NCI-H774 (cell line): ENCODE results near the gene TSPAN18.
A peak's percentile ranks its signal among the peaks of the same experiment; 100 is the strongest.

Source experiments
- DNase-seq: peaks from one replicate; lab custom pipeline; 2025; lab: John Stamatoyannopoulos, UW

Gene TSPAN18

DNA sequence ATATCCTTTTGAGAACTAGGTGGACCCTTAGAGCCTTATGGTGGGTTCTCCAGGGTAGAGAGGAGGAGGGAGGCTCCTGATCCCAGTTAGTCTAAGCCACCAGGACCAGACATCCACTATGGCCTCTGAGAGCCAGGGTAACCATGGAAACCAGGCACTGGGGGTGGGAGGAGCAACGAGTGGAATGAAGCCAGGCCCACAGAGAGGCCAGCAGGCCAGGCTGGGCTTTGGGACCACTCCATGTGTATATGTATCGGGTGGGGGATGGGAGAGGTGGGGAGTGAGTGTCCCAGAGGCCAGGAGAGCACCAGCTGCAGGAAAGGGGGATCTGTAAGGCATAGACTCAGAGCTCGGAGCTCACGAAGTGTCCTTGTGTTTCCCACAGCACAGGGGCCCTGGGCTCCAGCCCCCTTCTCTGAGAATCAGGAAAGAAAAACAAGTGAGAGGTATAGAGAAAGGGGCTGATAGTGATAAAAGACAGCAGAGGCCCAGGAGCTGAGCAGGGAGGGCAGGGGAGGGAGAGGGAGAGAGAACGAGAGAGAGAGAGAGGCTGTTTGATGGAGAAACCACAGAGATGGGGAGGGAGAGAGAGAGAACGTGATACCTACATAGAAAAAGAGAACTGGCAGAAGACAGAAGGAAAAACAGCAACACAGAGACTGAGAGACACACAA is 15.5 kb upstream of the TSPAN18 start:
- peak; percentile 4 for DNase-seq

DNA sequence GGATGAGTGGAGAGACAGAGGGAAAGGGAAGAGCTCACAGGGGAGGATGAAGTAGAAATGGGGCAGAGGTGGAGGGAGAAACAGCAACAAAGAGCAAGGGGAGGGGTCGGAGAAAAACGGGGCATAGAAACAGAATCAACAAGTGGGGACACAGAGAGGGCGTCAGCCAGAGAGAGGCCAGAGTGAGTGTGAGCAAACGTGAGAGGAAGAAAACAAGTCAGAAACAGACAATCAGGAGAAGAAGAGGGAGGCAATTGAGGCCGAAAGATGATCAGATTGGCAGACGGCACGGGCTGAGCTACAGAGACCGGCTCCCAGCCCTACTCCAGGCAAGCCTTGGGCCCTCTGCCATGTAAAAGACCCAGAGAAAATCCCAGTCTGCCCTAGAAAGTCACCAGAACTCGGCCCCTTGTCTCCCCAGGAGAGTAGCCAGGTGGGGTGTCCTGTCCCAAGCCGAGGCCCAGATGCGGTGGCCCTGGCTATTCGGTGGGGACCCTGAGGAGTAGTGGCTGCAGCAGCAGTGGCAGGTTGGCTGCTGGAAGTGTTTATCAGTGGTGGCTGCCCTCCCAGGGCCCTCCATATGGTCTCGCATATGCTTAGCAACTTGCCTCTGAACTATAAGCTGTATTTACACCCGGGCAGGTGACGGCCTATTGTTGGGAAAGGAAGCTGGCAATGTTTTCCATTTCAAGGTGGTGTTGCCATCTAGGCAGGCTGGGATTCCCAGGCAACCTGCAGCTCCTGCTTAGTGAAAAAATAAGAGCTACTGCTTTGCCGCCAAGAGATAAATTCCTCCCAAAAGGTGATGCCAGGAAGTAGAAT is 14.8 kb upstream of the TSPAN18 start:
- no peak for DNase-seq

- DNase-seq, result no peak
These were observed 13.7 kb upstream of the TSPAN18 start for GRCh38 chr11:44713022-44713421.

DNA sequence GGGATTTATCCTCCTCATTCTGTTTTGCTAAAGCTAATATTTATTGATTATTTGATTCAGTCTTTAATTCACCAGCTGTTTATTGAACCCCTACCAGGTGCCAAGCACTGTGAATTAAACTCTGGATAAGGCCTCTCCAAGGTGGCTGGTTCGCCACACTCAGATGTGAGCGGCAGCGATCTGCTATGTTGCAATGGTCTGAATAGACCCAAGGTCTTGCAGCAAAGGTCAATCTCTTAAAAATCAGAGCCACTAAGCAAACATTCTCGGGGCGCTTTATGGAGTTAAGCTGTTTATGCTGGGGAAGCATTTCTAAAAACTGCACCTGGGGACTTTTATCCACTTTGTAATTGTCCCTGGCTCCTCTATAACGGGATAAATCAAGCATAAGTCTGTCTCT is 10.5 kb upstream of the TSPAN18 start:
- DNase-seq, result no peak

DNA sequence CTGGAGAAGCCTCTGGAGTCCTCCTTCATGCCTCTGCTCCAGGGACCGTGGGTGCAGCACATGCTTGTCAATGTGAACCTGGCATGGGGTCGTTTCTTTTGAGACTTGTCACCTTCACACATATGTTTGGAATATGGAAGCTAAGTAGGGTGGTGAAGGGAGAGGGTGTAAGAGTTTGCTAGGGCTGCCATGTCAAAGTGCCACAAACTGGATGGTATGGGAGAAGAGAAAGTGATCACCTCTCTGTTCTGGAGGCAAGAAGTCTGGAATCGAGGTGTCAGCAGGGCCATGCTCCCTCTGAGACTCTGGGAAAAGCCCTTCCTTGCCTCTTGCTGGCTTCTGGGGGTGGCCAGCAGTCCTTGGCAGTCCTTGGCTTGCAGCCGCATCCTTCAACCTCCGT is 8.7 kb upstream of the TSPAN18 start:
- no peak for DNase-seq

DNA sequence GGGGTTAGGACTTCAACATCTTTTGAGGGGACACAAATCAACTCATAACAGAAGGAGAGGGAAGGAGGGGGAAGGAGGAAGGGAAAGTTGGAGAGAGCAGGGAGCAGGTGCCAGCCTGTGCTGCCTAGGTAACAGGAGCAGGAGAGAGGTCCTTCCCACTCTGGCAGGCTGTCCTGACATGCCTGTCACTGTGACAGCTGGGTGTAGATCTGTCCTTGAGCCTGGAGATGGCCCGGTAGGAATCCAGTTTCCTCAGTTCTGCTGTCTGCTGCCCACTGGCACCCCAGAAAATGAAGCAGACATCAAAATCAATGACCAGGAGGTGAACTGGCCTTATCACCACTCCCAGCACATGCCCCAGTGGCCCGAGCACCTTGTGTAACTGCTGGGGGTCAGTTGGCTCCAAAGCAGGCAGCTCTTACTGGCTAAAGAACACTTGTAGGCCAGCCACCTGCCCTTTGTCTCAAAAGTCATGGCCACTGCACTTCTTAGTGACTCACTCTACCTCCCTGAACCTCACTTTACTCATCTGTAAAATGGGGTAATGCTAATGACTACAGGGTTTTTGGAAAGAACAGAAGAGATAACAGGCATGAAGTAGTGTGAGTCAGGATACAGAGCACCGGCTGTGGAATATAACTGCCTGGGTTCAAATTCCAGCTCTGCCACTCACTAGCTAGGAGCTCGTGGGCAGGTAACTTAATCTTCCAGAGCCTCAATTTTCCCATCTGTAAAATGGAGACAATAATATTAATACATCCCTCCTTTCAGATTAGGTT is 8.0 kb upstream of the TSPAN18 start:
- no peak for DNase-seq

DNA sequence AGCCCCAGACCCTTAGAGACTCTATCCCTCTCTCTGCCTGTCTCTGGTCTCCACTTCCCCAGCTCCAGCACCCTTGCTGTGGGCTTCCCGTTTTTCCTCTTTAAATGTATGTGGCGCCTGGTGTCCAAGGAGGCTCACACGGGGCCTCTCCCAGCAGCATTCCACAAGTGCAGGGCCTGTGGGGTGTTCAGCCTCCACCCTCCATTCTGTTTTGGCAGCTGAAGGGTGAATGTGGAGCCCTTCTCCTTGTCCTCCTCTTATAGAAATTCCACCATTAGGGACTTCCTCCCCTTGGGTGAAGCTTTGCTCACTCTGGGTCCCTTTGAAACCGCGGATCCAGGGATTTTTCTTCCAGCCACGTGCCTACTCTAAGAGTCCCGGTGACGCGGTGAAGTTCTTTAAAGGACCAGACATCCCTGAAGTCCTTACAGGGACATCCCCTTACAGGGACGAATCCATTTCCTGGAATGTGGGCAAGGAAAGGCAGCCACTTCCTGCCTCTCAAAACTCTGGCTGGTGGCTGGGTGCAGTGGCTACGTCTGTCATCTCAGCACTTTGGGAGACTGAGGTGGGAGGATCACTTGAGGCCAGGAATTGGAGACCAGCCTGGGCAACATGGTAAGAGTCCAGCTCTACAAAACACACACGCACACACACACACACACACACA is 1.6 kb upstream of the TSPAN18 start:
- DNase-seq, result no peak

- DNase-seq, result no peak
These were observed 942 bp upstream of the TSPAN18 start for GRCh38 chr11:44725757-44726282.

DNA sequence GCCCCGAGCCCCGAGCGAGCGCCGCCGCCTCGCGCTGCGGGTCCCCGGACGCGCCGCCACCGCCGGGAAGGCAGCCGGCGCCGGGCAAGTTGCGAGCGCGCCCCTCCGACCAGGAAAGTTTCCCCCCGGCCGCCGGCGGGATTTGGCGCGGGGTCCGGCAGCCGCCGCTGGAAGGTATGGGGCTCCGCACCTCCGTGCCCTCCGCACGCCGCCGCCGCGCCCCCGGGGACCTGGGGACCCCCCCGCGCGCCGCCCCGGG is 281 bp downstream of the TSPAN18 start:
- no peak for DNase-seq

DNA sequence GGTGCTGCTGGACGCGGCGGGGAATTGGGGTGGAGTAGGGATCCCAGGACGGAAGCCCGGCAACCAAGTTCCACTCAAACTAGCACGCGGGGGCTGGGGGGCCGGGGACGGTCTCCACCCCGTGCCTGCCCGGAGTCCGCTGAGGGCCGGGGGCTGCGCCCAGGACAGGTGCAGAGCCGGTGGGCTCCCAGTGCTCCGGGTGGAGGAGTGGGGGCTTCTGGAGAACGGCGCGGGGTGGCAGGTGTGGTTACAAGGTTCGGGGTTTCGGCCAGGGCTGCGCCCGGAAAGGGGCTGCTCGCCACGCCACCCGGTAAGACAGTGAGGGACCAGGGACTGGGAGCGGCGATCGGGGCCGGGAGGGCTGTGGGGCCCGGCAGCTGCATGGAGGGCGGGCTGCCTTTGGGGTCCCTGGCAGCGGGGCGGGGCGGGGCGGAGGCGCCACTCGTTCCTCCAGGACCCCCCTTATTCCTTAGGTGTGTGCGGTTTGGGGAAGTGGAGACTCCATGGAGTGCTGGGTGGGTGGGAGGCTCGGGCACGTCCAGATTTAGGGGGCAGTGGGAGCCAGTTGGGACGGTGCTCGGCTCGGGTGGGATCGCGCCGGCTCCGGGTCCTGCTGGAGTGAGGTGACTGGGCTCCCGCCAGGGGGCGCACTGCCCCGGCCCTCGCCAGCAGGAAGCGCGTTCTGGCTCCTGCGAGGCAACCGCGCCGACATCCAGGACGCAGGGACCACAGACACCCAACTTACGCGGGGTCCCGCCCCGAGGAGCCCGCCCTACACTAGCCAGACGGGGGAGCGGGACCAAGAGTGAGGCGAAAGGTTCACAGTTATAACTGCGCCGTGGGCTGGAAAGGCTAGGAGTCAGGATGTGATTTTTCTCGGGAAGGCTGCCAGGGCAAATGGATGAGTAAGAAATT is 868 bp downstream of the TSPAN18 start:
- DNase-seq, result peak; percentile 67

GRCh38 chr11:44728491-44728910 is 1.7 kb downstream of the TSPAN18 start:
- DNase-seq, result no peak

DNA sequence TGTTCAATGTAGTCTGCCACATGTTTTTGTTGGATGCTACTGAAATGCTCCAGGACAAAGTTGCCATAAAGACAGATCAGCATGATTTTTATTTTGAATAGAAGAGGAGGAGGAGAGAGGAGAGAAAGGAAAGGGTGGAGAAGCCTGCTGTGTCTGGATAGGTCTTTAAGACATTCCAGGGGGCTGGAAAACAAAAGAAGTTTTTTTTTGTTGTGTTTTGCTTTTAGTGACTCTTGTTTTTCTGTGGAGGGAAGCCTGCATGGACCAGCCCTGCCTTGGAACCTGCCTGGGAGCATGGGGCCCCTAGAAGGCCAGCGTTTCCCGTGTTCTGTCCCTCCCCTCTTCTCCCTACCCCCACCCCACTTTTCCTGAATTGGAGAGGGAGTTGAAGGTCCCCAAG is 2.3 kb downstream of the TSPAN18 start:
- DNase-seq, result no peak

DNA sequence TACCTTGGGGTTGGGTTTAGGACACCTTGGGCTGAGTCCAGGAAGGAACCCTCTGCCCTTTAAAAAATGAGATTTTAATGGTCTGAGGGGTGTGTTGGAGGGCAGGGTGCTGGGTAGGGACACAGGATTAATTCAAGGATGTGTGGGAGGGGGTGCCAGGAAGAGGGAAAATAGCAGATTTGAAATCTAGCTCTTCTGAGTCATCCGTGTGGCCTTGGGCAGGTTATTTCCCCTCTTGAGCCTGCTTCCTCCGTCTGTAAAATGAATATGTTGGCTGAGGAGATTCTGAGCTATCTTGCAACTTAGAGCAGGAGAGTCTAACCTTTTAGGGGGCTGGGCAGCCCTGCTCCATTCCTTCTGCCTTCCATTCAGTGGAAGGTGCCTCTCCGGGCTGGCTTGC is 3.0 kb downstream of the TSPAN18 start:
- no peak for DNase-seq

DNA sequence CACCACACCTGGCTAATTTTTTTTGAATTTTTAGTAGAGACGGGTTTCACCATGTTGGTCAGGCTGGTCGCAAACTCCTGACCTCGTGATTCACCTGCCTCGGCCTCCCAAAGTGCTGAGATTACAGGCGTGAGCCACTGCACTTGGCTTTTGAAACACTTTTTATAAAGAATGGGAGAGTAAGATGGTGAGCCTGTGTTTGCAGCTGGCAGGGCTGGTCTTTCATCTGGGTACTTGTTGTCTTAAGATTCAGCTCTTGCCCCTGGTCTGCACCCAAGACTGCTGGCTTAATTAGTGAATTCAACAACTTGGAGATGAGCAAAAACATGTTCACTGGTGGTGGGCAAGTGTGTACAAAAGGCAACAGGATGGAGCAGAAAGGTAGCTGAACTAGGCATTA is 4.0 kb downstream of the TSPAN18 start:
- no peak for DNase-seq

DNA sequence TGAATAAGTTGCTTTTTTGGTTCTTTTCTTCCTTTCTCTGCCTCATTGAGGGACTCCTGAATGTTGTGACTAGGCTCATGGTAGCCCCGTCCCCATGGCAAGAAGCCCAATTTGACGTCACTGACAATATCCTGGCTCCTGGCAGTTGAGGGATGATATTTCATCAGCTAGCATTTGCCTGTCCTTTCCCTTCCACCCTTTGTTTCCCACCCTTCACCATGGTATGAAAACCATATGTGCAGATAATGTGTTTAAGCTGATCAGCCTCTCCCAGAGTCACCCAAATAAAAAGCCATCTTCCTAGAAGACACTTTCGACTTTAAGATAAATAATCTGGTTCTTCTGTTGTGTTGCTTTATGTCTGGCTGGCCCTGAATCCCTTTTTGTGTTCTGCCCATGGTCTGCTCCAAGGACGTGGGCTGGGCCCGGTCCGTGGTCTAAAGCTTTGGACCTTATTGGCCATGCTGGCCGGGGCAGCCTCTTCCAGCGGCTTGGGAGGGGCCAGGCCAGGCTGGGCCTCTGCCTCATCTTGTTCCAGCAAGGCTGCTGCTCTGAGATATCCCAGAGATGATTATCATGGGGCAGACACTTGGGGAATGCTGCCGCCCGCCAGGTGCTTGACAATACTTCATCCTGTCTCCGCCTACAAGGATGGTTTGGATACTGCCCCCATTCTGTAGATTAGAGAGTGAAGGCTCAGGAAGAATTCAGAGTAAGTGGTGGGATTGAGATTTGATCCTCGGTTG is 5.1 kb downstream of the TSPAN18 start:
- no peak for DNase-seq

DNA sequence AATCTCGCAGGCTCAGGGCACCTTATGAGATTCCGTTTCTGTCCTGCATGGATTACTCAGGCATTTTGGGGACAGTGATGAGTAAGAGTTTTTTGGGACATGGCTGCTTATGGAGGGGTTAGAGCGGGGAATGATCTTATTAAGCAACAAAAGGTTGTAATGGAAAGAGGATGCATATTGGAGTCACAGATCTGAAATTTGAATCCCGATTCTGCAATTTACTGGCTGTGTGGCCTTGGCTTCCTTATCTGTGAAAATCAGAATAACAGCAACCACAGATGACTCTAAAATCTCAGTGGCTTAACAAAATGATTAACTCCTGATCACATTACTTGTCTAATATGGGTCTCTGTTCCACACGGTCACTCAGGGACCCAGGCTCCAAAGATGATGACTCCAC is 5.8 kb downstream of the TSPAN18 start:
- DNase-seq, result no peak

GRCh38 chr11:44733877-44734276 is 7.1 kb downstream of the TSPAN18 start:
- no peak for DNase-seq

DNA sequence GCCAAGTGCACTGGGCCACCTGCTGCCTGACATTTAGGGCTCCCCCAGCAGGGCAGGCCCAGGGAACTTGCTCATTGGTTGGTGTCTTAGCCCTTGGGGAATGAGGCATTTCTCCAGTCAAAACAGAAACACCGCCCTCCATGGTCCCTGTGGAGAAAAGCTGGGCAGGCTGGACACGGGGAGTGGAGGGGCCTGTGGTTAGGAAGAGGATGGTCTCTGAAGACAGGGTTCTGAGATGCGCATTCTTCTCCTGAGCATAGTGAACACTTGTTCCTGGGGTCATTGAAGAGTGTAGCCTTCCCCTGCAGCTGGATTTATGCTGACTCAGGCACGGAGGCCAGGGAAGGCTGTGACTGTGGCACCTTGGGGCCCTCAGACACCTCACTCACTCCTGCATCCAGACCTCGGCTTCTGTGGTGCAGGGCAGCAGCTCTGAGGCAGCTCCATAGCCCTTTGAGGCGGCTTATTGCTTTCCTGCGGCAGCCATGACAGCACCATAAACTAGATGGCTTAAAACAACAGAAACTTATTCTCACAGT is 8.2 kb downstream of the TSPAN18 start:
- DNase-seq, result no peak

GRCh38 chr11:44736791-44737190 is 10.0 kb downstream of the TSPAN18 start:
- DNase-seq, result no peak
